Endothelial cell (in vitro differentiated cells): ENCODE results near the gene PHYHD1. TPM values are rescaled to one million over a fixed set of nuclear protein-coding genes. Genes with fewer than 3 reads are reported as not detected.

Experiments
- DNase-seq: peaks from one replicate; pipeline ENCODE4 v3.0.0; 2021; ENCODE audit warnings: low spot score
- H3K27ac Mint-ChIP-seq: one replicate; pipeline ENCODE4 v1.8.0; 2021; ENCODE audit warnings: mixed read lengths, inconsistent platforms; ENCODE audit not compliant: unreplicated experiment
- H3K27me3 Mint-ChIP-seq: one replicate; pipeline ENCODE4 v1.8.0; 2021; ENCODE audit warnings: mild to moderate bottlenecking, moderate library complexity, mixed read lengths, inconsistent platforms; ENCODE audit not compliant: unreplicated experiment
- H3K36me3 Mint-ChIP-seq: one replicate; pipeline ENCODE4 v1.8.0; 2021; ENCODE audit warnings: mild to moderate bottlenecking, low read depth, mixed read lengths, inconsistent platforms; ENCODE audit not compliant: unreplicated experiment
- H3K4me1 Mint-ChIP-seq: one replicate; pipeline ENCODE4 v1.8.0; 2021; ENCODE audit warnings: mild to moderate bottlenecking, mixed read lengths, inconsistent platforms; ENCODE audit not compliant: unreplicated experiment
- H3K4me3 Mint-ChIP-seq: one replicate; pipeline ENCODE4 v1.8.0; 2021; ENCODE audit warnings: mild to moderate bottlenecking, mixed read lengths, inconsistent platforms; ENCODE audit not compliant: unreplicated experiment
- H3K9me3 Mint-ChIP-seq: one replicate; pipeline ENCODE4 v1.8.0; 2021; ENCODE audit warnings: mixed read lengths, inconsistent platforms; ENCODE audit not compliant: unreplicated experiment
- CTCF ChIP-seq: fragments of 200-600 bp; sonication (generic); IDR thresholded peaks from one replicate; pipeline ENCODE4 v1.5.0; 2021; ENCODE audit warnings: antibody characterized with exemption; ENCODE audit not compliant: unreplicated experiment
- total RNA-seq: library from RNA; stranded (reverse); fragmentation: NEBNext Ultra II Directional; extraction: Animal tissue kit (Norgen Biotek cat#: 25700); gene quantifications from one replicate; pipeline ENCODE4 v1.2.1, GENCODE V29; 2021; ENCODE audit not compliant: unreplicated experiment

PHYHD1 gene
- total RNA-seq, 1 donor from 2014 or later: 10.3 TPM

GRCh38 chr9:128894764-128895163 lies 26.0 kb upstream of the PHYHD1 start:
- peaks cover 8% of the 10 kb centered on the region for H3K36me3 Mint-ChIP-seq
- no peak overlapping the region for H3K4me3 Mint-ChIP-seq
- no peak overlapping the region for H3K27ac Mint-ChIP-seq
- H3K27me3 Mint-ChIP-seq: peaks cover 5% of the 10 kb centered on the region
- no peaks in the 10 kb centered on the region for H3K9me3 Mint-ChIP-seq
- H3K4me1 Mint-ChIP-seq: peaks cover 4% of the 10 kb centered on the region
- TF ChIP-seq CTCF: no peak
- no peak for DNase-seq

DNA sequence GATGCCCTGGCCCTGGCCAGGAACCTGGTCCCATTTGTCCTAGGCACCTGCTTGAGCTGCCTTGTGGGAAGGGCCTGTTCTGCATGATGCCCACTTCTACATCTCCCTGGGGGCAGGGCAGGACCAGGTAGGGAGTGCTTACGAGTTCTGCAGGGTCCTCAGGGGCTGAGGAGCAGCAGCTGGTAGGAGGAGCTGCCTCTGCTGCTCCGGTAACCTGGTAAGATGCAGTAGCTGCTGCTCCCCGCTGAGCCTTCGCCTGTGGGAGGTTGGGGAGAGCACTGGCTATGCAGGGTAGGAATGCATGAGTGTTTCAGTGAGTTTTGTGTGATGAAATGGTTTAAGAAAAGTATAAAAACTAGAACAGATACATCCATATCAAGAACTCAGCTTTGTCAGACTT lies 25.2 kb upstream of the PHYHD1 start:
- Mint-ChIP-seq H3K27me3 (peaks cover 3% of the 10 kb centered on the region), H3K27ac (no peak overlapping the region), H3K9me3 (no peaks in the 10 kb centered on the region), H3K4me3 (no peak overlapping the region), H3K36me3 (peaks cover 8% of the 10 kb centered on the region), H3K4me1 (peaks cover 4% of the 10 kb centered on the region)
- TF ChIP-seq CTCF: no peak
- no peak for DNase-seq

- Mint-ChIP-seq H3K9me3 (no peaks in the 10 kb centered on the region), H3K36me3 (peaks cover 7% of the 10 kb centered on the region), H3K4me1 (peaks cover 4% of the 10 kb centered on the region), H3K4me3 (no peak overlapping the region), H3K27ac (no peak overlapping the region), H3K27me3 (peaks cover 4% of the 10 kb centered on the region)
- no peak for TF ChIP-seq CTCF
- DNase-seq: no peak
These were observed 22.4 kb upstream of the PHYHD1 start for GRCh38 chr9:128898382-128898781.

DNA sequence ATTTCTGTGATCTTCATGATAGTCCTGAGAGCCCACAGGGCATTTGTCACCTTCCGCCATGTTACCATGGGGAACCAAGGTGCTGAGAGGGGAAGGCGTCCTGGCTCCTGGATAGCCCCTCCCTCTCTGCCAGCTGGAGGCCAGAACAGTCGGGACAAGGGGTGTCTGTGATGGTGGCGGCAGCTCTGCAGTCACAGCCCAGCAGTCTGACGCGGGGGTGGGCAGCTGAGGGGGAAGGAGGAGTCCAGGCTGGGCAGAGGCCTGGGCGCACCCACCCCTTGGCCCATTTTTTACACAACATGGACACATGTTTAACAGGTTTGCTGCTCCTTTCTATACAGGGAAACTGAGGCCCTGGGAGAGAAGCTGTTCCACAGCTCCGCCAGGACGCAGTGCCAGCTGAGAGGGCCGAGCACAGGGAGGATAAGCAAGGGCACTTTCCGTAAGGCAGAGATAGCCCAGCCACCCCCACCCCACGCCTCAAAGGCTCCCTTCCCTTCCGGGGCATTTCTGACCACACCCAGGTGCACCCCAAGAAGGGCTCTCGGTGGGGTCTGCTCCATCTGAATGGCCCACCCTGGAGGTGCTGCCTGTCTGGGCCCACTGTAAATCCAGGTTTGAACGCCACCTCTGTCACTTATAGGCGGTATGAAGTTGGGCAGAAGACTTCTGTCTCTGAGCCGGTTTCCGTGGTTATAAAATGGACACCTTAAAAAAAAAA lies 21.8 kb upstream of the PHYHD1 start:
- peaks cover 4% of the 10 kb centered on the region for H3K27me3 Mint-ChIP-seq
- TF ChIP-seq CTCF: no peak
- H3K4me3 Mint-ChIP-seq: no peak overlapping the region
- H3K9me3 Mint-ChIP-seq: no peaks in the 10 kb centered on the region
- H3K36me3 Mint-ChIP-seq: peaks cover 3% of the 10 kb centered on the region
- H3K4me1 Mint-ChIP-seq: peaks cover 4% of the 10 kb centered on the region
- no peak for DNase-seq
- H3K27ac Mint-ChIP-seq: no peak overlapping the region

DNA sequence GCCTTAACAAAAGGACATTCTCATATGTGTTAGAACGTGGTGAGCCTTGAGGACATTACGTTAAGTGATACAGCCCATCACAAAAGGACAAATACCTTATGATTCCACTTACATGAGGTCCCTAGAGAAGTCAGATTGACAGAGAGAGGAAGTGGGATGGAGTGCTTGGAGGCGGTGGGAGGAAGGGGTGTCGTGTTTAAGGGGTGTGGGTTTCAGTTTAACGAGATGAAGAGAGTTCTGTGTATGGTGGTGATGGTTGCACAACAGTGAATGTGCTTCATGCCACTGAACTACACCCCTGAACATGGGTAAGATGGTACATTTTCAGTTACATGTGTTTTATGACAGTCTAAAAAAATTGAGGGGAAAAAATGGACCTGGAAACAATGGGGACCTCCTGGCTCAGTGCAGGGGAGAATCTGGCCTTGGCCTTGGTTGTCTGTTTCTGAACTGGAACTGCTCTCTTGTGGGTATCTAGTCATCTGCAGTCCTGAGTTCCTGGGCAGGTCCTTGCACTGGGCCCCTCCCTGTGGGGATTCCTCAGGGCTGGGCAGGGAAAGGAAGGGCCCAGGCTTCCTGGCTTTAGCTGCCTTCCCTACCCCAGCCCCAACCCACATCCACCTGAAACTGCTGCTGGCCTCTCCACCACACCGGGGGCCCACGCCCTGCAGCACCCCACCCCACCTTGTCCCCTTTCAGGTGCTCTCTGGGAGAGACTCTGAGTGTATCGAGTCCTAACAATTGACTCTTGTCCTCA lies 21.0 kb upstream of the PHYHD1 start:
- Mint-ChIP-seq H3K36me3 (peaks cover 3% of the 10 kb centered on the region), H3K27ac (peak overlapping the region; percentile 27), H3K4me1 (peaks cover 4% of the 10 kb centered on the region), H3K9me3 (no peaks in the 10 kb centered on the region), H3K4me3 (no peak overlapping the region), H3K27me3 (peaks cover 4% of the 10 kb centered on the region)
- TF ChIP-seq CTCF: no peak
- DNase-seq: no peak
